OCI-LY1 (cell line): ENCODE results near the gene KIRREL3.

ENCODE experiments used
- H2AFZ ChIP-seq: fragments of 200-600 bp; sonication (generic), shearing (Covaris generic); 2 replicates; pipeline ENCODE4 v1.6.0; 2014; ENCODE audit warnings: antibody characterized with exemption, mild to moderate bottlenecking, low read length
- H3F3A ChIP-seq: fragments of 200-600 bp; sonication (generic), shearing (Covaris generic); 2 replicates; pipeline ENCODE4 v1.6.0; 2014; ENCODE audit warnings: mild to moderate bottlenecking, antibody characterized with exemption, low read length, moderate library complexity; ENCODE audit not compliant: insufficient read depth
- H3K27ac ChIP-seq: fragments of 200-600 bp; sonication (generic); 2 replicates; pipeline ENCODE4 v1.5.1; 2014; ENCODE audit warnings: low read length, mixed run types, mild to moderate bottlenecking, low read depth; ENCODE audit not compliant: poor library complexity, severe bottlenecking
- H3K27me3 ChIP-seq: fragments of 200-600 bp; sonication (generic); 2 replicates; pipeline ENCODE4 v1.6.0; 2014; ENCODE audit warnings: antibody characterized with exemption, mild to moderate bottlenecking, low read length, moderate library complexity; ENCODE audit not compliant: insufficient read depth
- H3K36me3 ChIP-seq: fragments of 200-600 bp; sonication (generic); 2 replicates; pipeline ENCODE4 v1.6.1; 2014; ENCODE audit warnings: mild to moderate bottlenecking, antibody characterized with exemption, low read length, moderate library complexity, mixed read lengths; ENCODE audit not compliant: insufficient read depth
- H3K4me1 ChIP-seq: fragments of 200-600 bp; sonication (generic); 2 replicates; pipeline ENCODE4 v1.5.1; 2014; ENCODE audit warnings: mild to moderate bottlenecking, low read length, moderate library complexity; ENCODE audit not compliant: insufficient read depth, severe bottlenecking
- H3K4me2 ChIP-seq: fragments of 200-600 bp; sonication (generic), shearing (Covaris generic); 2 replicates; pipeline ENCODE4 v1.6.1; 2014; ENCODE audit warnings: low read length
- H3K4me3 ChIP-seq: fragments of 200-600 bp; sonication (generic); 2 replicates; pipeline ENCODE4 v1.5.1; 2014; ENCODE audit warnings: low read length, low read depth, mild to moderate bottlenecking, mixed read lengths; ENCODE audit not compliant: poor library complexity, severe bottlenecking
- H3K79me2 ChIP-seq: fragments of 200-600 bp; shearing (Covaris generic); 2 replicates; pipeline ENCODE4 v1.6.1; 2016; ENCODE audit warnings: mixed run types, low read length, mixed read lengths; ENCODE audit not compliant: insufficient read depth
- H3K9ac ChIP-seq: fragments of 200-600 bp; sonication (generic), shearing (Covaris generic); 2 replicates; pipeline ENCODE4 v1.6.1; 2014; ENCODE audit warnings: mild to moderate bottlenecking, low read length, mixed read lengths
- H3K9me2 ChIP-seq: fragments of 200-600 bp; sonication (generic), shearing (Covaris generic); 2 replicates; pipeline ENCODE4 v1.6.1; 2014; ENCODE audit warnings: low read depth, mild to moderate bottlenecking, low read length, mixed read lengths
- H3K9me3 ChIP-seq: fragments of 200-600 bp; shearing (Covaris generic); 2 replicates; pipeline ENCODE4 v1.6.1; 2014; ENCODE audit warnings: low read length, mixed read lengths
- H4K20me1 ChIP-seq: fragments of 200-600 bp; sonication (generic), shearing (Covaris generic); 2 replicates; pipeline ENCODE4 v1.6.0; 2016; ENCODE audit warnings: mild to moderate bottlenecking, low read length; ENCODE audit not compliant: insufficient read depth
- EZH2 ChIP-seq: fragments of 200-600 bp; sonication (generic), shearing (Covaris generic); IDR thresholded peaks from 2 replicates; pipeline ENCODE4 v1.8.0; 2017; ENCODE audit warnings: borderline replicate concordance, mixed run types, mild to moderate bottlenecking, antibody characterized with exemption, low read length, moderate library complexity, mixed read lengths
- TF ChIP-seq, protein P1 (sequence below): fragments of 200-600 bp; sonication (generic), shearing (Covaris generic); IDR thresholded peaks from 2 replicates; pipeline ENCODE4 v1.5.1; 2017; ENCODE audit warnings: mild to moderate bottlenecking, antibody characterized with exemption, low read length, moderate library complexity, mixed read lengths

Gene KIRREL3

DNA sequence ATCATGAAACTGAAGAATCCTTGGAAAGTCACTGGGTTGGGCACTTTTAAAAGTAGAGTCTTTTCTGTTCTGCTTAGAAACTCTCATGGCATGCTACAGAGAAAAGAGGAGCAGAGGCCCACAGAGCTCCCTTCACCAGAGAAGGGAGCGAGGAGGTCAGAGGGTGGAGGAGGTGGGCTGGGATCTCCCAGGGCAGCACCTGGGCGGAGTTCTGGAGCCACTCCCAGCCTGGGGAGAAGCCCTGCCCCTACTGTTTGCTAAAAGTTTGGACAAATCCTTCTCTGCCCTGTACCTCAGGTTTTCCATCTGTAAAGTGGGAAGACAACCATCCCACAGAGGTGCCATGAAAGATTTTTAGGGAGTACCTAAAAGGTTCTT is 299.1 kb downstream of the KIRREL3 start:
- H3K79me2 ChIP-seq = no peaks in the 10 kb centered on the region
- H3K4me1 ChIP-seq = no peaks in the 10 kb centered on the region
- no peak overlapping the region for H3K27ac ChIP-seq
- TF ChIP-seq, protein P1, sequence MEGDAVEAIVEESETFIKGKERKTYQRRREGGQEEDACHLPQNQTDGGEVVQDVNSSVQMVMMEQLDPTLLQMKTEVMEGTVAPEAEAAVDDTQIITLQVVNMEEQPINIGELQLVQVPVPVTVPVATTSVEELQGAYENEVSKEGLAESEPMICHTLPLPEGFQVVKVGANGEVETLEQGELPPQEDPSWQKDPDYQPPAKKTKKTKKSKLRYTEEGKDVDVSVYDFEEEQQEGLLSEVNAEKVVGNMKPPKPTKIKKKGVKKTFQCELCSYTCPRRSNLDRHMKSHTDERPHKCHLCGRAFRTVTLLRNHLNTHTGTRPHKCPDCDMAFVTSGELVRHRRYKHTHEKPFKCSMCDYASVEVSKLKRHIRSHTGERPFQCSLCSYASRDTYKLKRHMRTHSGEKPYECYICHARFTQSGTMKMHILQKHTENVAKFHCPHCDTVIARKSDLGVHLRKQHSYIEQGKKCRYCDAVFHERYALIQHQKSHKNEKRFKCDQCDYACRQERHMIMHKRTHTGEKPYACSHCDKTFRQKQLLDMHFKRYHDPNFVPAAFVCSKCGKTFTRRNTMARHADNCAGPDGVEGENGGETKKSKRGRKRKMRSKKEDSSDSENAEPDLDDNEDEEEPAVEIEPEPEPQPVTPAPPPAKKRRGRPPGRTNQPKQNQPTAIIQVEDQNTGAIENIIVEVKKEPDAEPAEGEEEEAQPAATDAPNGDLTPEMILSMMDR = no peak
- TF ChIP-seq EZH2 = no peak
- no peaks in the 10 kb centered on the region for H3K27me3 ChIP-seq
- no peak overlapping the region for H3K4me2 ChIP-seq
- no peak overlapping the region for H3K9ac ChIP-seq
- no peak overlapping the region for H2AFZ ChIP-seq
- no peaks in the 10 kb centered on the region for H3K9me2 ChIP-seq
- H4K20me1 ChIP-seq = no peaks in the 10 kb centered on the region
- no peak overlapping the region for H3K4me3 ChIP-seq
- H3K9me3 ChIP-seq = no peaks in the 10 kb centered on the region
- no peaks in the 10 kb centered on the region for H3K36me3 ChIP-seq
- no peaks in the 10 kb centered on the region for H3F3A ChIP-seq

- H3K79me2 ChIP-seq = no peaks in the 10 kb centered on the region
- no peak for TF ChIP-seq EZH2
- TF ChIP-seq, protein P1 = no peak
- H3F3A ChIP-seq = no peaks in the 10 kb centered on the region
- H3K4me3 ChIP-seq = no peak overlapping the region
- no peaks in the 10 kb centered on the region for H4K20me1 ChIP-seq
- no peak overlapping the region for H2AFZ ChIP-seq
- no peak overlapping the region for H3K4me2 ChIP-seq
- no peaks in the 10 kb centered on the region for H3K9me3 ChIP-seq
- H3K27me3 ChIP-seq = no peaks in the 10 kb centered on the region
- no peaks in the 10 kb centered on the region for H3K4me1 ChIP-seq
- no peaks in the 10 kb centered on the region for H3K36me3 ChIP-seq
- no peak overlapping the region for H3K27ac ChIP-seq
- no peaks in the 10 kb centered on the region for H3K9me2 ChIP-seq
- no peak overlapping the region for H3K9ac ChIP-seq
These were observed 299.6 kb downstream of the KIRREL3 start for GRCh38 chr11:126700768-126701519.

GRCh38 chr11:126698576-126698975 is 302.0 kb downstream of the KIRREL3 start:
- H2AFZ ChIP-seq = no peak overlapping the region
- H3K36me3 ChIP-seq = no peaks in the 10 kb centered on the region
- no peak overlapping the region for H3K4me3 ChIP-seq
- no peak for TF ChIP-seq EZH2
- TF ChIP-seq, protein P1 = no peak
- H3K4me1 ChIP-seq = no peaks in the 10 kb centered on the region
- no peak overlapping the region for H3K4me2 ChIP-seq
- H3K27ac ChIP-seq = no peak overlapping the region
- no peak overlapping the region for H3K9ac ChIP-seq
- H3F3A ChIP-seq = no peaks in the 10 kb centered on the region
- no peaks in the 10 kb centered on the region for H3K79me2 ChIP-seq
- H3K9me2 ChIP-seq = no peaks in the 10 kb centered on the region
- no peaks in the 10 kb centered on the region for H3K27me3 ChIP-seq
- no peaks in the 10 kb centered on the region for H4K20me1 ChIP-seq
- H3K9me3 ChIP-seq = no peaks in the 10 kb centered on the region
